OCI-LY7 (cell line): ENCODE data around the gene SCFD2. TPM values are rescaled to one million over a fixed set of nuclear protein-coding genes. Genes with fewer than 3 reads are reported as not detected.

Experiments
- BruUV-seq: library from RNA; stranded (reverse); fragments of 400-500 nt; replicated peaks from 2 replicates; lab custom pipeline; 2021; lab: Mats Ljungman, UMichigan
- CTCF ChIA-PET: fragments of 300-600 bp; sonication (Branson Sonifier 250); formaldehyde crosslinking; loops from one replicate; lab custom pipeline; 2022; ENCODE audit warnings: antibody characterized with exemption; ENCODE audit not compliant: unreplicated experiment; lab: Charles Lee
- POLR2A ChIA-PET: fragments of 300-600 bp; sonication (Branson Sonifier 250); formaldehyde crosslinking; loops from one replicate; lab custom pipeline; 2022; ENCODE audit warnings: antibody characterized with exemption; lab: Charles Lee
- DNase-seq: peaks from one replicate; pipeline ENCODE4 v3.0.0-alpha.2; 2015; ENCODE audit warnings: low spot score
- H2AFZ ChIP-seq: fragments of 200-600 bp; sonication (generic), shearing (Covaris generic); 2 replicates; pipeline ENCODE4 v1.6.1; 2014; ENCODE audit warnings: mild to moderate bottlenecking, antibody characterized with exemption, low read length, moderate library complexity
- H3K27ac ChIP-seq: fragments of 200-600 bp; sonication (generic); 2 replicates; pipeline ENCODE4 v1.5.1; 2014; ENCODE audit warnings: mixed run types, low read depth, mild to moderate bottlenecking, moderate library complexity, low read length, inconsistent platforms; ENCODE audit not compliant: poor library complexity, severe bottlenecking
- H3K36me3 ChIP-seq: fragments of 200-600 bp; sonication (generic); 2 replicates; pipeline ENCODE4 v1.6.1; 2014; ENCODE audit warnings: mild to moderate bottlenecking, antibody characterized with exemption, low read length, moderate library complexity, mixed read lengths; ENCODE audit not compliant: insufficient read depth
- H3K4me1 ChIP-seq: fragments of 200-600 bp; sonication (generic); 2 replicates; pipeline ENCODE4 v1.5.1; 2014; ENCODE audit warnings: mild to moderate bottlenecking, low read length; ENCODE audit not compliant: insufficient read depth, poor library complexity, severe bottlenecking
- H3K4me2 ChIP-seq: fragments of 200-600 bp; sonication (generic); 2 replicates; pipeline ENCODE4 v1.6.1; 2014; ENCODE audit warnings: mild to moderate bottlenecking, low read length
- H3K4me3 ChIP-seq: fragments of 200-600 bp; sonication (generic); 2 replicates; pipeline ENCODE4 v1.5.1; 2014; ENCODE audit warnings: mild to moderate bottlenecking, low read depth, low read length; ENCODE audit not compliant: poor library complexity, severe bottlenecking
- H3K79me2 ChIP-seq: fragments of 200-600 bp; sonication (generic); 2 replicates; pipeline ENCODE4 v1.6.1; 2016; ENCODE audit warnings: low read depth, mild to moderate bottlenecking, low read length, moderate library complexity, mixed read lengths; ENCODE audit not compliant: insufficient read depth
- H3K9me2 ChIP-seq: fragments of 200-600 bp; sonication (generic); 2 replicates; pipeline ENCODE4 v1.6.1; 2016; ENCODE audit warnings: mild to moderate bottlenecking, low read length, mixed read lengths; ENCODE audit not compliant: insufficient read depth
- H3K9me3 ChIP-seq: fragments of 200-600 bp; sonication (generic); 2 replicates; pipeline ENCODE4 v1.6.1; 2014; ENCODE audit warnings: mild to moderate bottlenecking, mixed run types, low read length, mixed read lengths
- H4K20me1 ChIP-seq: fragments of 200-600 bp; sonication (generic); 2 replicates; pipeline ENCODE4 v1.6.1; 2014; ENCODE audit warnings: mild to moderate bottlenecking, antibody characterized with exemption, low read length, moderate library complexity, mixed read lengths; ENCODE audit not compliant: insufficient read depth
- EZH2phosphoT487 ChIP-seq: fragments of 200-600 bp; sonication (generic); IDR thresholded peaks from 2 replicates; pipeline ENCODE4 v1.6.1; 2018; ENCODE audit warnings: low read depth, borderline replicate concordance, mild to moderate bottlenecking, mixed run types, antibody characterized with exemption, low read length, moderate library complexity, mixed read lengths
- intact Hi-C: fragments of 100-400 bp; cut with micrococcal nuclease; formaldehyde crosslinking; loops from one replicate; pipeline ENCODE4 v1.10.0; 2022; ENCODE audit not compliant: unreplicated experiment
- total RNA-seq, 2 experiments: library from RNA; depleted of rRNA in 1 of 2; stranded (reverse); fragments of >200 nt in 1 of 2; shearing (Covaris generic) in 1 of 2; gene quantifications; 2 replicates each; pipeline ENCODE4 v1.2.3, GENCODE V29; 2014 to 2022
- TF ChIP-seq, protein P1 (sequence below): fragments of 200-600 bp; sonication (generic); conservative IDR thresholded peaks from 2 replicates; pipeline ENCODE4 v1.5.1; 2014; ENCODE audit warnings: mild to moderate bottlenecking, antibody characterized with exemption, low read length, moderate library complexity, mixed read lengths

SCFD2 gene
- total RNA-seq, 2 experiments from 2014 or later, result 27.2 to 52.0 TPM

DNA sequence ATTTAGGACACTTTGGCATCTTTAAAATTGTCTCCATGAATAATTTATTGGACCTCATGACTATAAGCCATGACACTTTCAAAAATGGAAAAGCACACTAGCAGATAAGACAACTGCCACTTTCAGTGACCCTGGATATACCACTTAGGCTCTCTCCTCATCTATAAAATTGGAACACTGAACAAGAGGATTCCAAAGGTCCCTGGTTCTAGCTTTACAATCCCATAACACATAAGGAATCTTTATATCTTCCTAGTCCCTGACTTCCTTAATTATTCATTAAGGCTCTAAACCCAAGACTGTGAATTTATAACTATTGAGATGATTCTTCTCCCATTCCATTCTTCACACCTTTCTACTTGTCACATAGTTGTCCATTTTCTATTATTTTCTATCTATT is 190.2 kb downstream of the SCFD2 start:
- no peak for DNase-seq
- Histone ChIP-seq H2AFZ (no peak overlapping the region), H4K20me1 (no peaks in the 10 kb centered on the region), H3K4me1 (peaks cover 11% of the 10 kb centered on the region), H3K4me3 (no peak overlapping the region), H3K4me2 (no peak overlapping the region), H3K27ac (no peak overlapping the region), H3K9me2 (no peaks in the 10 kb centered on the region), H3K9me3 (no peaks in the 10 kb centered on the region; the same call in 1 of the 2 replicates), H3K79me2 (no peaks in the 10 kb centered on the region), H3K36me3 (no peaks in the 10 kb centered on the region)
- ChIA-PET CTCF (no interaction called here), POLR2A (interaction anchor here (0.9 to 1.5 kb wide), 4 partner anchors 10 to 111 kb away, joined by 3 to 5 read pairs (median 4); no protein-coding TSS in a partner anchor)
- TF ChIP-seq EZH2phosphoT487, result no peak
- TF ChIP-seq, protein P1, sequence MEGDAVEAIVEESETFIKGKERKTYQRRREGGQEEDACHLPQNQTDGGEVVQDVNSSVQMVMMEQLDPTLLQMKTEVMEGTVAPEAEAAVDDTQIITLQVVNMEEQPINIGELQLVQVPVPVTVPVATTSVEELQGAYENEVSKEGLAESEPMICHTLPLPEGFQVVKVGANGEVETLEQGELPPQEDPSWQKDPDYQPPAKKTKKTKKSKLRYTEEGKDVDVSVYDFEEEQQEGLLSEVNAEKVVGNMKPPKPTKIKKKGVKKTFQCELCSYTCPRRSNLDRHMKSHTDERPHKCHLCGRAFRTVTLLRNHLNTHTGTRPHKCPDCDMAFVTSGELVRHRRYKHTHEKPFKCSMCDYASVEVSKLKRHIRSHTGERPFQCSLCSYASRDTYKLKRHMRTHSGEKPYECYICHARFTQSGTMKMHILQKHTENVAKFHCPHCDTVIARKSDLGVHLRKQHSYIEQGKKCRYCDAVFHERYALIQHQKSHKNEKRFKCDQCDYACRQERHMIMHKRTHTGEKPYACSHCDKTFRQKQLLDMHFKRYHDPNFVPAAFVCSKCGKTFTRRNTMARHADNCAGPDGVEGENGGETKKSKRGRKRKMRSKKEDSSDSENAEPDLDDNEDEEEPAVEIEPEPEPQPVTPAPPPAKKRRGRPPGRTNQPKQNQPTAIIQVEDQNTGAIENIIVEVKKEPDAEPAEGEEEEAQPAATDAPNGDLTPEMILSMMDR, result no peak
- BruUV-seq, result no TSS peak
- intact Hi-C loops, result no loop called here

DNA sequence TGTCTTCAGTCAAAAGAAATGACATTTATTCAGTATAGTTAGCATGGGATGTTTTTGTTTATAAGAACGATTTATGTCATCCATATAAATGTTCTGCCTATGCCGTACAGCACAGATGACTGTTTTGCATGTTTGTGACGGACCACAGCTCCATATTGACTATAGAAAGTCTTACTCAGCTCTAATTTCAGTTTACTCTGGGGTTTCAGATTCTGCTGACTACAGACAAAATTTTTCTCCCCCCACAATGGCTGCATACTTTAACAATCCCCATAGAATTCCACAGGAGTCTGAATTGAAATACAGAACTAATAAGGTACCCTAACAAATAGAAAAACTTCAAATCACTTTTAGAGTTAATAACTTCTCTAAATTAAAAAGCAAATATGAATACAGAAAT is 191.0 kb downstream of the SCFD2 start:
- Histone ChIP-seq H3K9me3 (no peaks in the 10 kb centered on the region; the same call in 1 of the 2 replicates), H3K79me2 (no peaks in the 10 kb centered on the region), H4K20me1 (no peaks in the 10 kb centered on the region), H3K4me2 (no peak overlapping the region), H3K9me2 (no peaks in the 10 kb centered on the region), H3K4me3 (no peak overlapping the region), H3K27ac (no peak overlapping the region), H2AFZ (no peak overlapping the region), H3K4me1 (peaks cover 11% of the 10 kb centered on the region), H3K36me3 (no peaks in the 10 kb centered on the region)
- POLR2A ChIA-PET, result interaction anchor here (0.6 kb wide), 1 partner anchor 148 kb away, joined by 3 read pairs; no protein-coding TSS in a partner anchor
- intact Hi-C loops, result no loop called here
- no peak for TF ChIP-seq EZH2phosphoT487
- TF ChIP-seq, protein P1, result no peak
- DNase-seq, result no peak
- CTCF ChIA-PET, result no interaction called here
- no TSS peak for BruUV-seq

DNA sequence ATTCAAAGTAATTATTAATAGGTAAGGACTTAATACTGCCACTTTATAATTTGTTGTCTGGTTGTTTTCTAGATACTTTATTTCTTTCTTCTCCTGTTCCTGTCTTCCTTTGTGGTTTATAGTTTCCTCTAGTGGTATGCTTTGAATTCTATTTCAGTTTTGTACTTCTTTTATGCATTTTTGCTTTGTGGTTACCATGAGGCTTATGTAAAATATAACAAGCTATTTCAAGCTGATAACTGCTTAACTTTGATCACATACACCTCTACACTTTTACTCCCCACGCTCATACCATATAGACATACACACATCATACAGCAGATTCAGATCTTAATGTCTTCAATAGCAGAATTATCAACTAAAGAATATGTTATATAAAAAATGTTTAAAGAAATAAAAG is 192.3 kb downstream of the SCFD2 start:
- H2AFZ ChIP-seq, result no peak overlapping the region
- H3K79me2 ChIP-seq, result no peaks in the 10 kb centered on the region
- intact Hi-C loops, result no loop called here
- H3K27ac ChIP-seq, result no peak overlapping the region
- DNase-seq, result no peak
- POLR2A ChIA-PET, result no interaction called here
- H3K36me3 ChIP-seq, result no peaks in the 10 kb centered on the region
- no peaks in the 10 kb centered on the region; the same call in 1 of the 2 replicates for H3K9me3 ChIP-seq
- H3K4me2 ChIP-seq, result no peak overlapping the region
- no peaks in the 10 kb centered on the region for H4K20me1 ChIP-seq
- no peaks in the 10 kb centered on the region for H3K9me2 ChIP-seq
- TF ChIP-seq, protein P1, result no peak
- TF ChIP-seq EZH2phosphoT487, result no peak
- CTCF ChIA-PET, result no interaction called here
- peaks cover 11% of the 10 kb centered on the region for H3K4me1 ChIP-seq
- no peak overlapping the region for H3K4me3 ChIP-seq
- no TSS peak for BruUV-seq
